ENCODE measurements around the gene MFSD1.

DNA sequence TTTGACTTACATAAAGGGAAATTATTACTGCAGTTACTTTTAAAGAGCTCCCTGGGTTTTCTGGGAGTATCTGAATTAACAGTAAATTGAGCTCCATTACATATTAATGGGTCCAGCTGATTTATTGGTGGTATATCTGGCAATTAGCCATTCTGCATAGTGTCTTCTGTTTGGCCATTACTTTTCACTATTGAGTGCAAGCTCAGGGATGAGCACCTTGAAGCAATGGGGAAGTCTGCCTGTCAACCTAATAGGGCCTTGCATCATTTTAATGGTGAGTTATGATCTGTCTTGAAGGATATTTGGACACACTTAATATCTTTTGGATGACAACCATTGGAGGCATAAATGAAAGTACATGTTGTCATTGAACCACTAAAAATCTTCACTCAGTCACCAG lies 73.8 kb downstream of the MFSD1 start:
- TF ChIP-seq, protein P1, sequence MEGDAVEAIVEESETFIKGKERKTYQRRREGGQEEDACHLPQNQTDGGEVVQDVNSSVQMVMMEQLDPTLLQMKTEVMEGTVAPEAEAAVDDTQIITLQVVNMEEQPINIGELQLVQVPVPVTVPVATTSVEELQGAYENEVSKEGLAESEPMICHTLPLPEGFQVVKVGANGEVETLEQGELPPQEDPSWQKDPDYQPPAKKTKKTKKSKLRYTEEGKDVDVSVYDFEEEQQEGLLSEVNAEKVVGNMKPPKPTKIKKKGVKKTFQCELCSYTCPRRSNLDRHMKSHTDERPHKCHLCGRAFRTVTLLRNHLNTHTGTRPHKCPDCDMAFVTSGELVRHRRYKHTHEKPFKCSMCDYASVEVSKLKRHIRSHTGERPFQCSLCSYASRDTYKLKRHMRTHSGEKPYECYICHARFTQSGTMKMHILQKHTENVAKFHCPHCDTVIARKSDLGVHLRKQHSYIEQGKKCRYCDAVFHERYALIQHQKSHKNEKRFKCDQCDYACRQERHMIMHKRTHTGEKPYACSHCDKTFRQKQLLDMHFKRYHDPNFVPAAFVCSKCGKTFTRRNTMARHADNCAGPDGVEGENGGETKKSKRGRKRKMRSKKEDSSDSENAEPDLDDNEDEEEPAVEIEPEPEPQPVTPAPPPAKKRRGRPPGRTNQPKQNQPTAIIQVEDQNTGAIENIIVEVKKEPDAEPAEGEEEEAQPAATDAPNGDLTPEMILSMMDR (IDR thresholded peaks at IDR 0.05), result no peak
- TF ChIP-seq POLR2A (IDR thresholded peaks at IDR 0.05), result no peak

All from thyroid gland (tissue), 4 donors.